Smooth muscle cell (in vitro differentiated cells): ENCODE data around the gene CDKN2B-AS1. TPM values are rescaled to one million over a fixed set of nuclear protein-coding genes. Genes with fewer than 3 reads are reported as not detected.

ENCODE experiments used
- DNase-seq: peaks from one replicate; lab custom pipeline; 2025; ENCODE audit not compliant: unreplicated experiment; lab: John Stamatoyannopoulos, UW
- H2AFZ ChIP-seq: fragments of 200-600 bp; sonication (generic); 2 replicates; pipeline ENCODE4 v1.6.0; 2016; ENCODE audit warnings: antibody characterized with exemption, low read depth, mild to moderate bottlenecking
- H3F3A ChIP-seq: fragments of 200-600 bp; sonication (generic); 2 replicates; pipeline ENCODE4 v1.6.0; 2017; ENCODE audit warnings: antibody characterized with exemption, low read depth
- H3K27ac ChIP-seq: fragments of 200-600 bp; sonication (generic); 2 replicates; pipeline ENCODE4 v1.5.1; 2016; ENCODE audit warnings: low read depth, mild to moderate bottlenecking
- H3K27me3 ChIP-seq: fragments of 200-600 bp; sonication (generic); 2 replicates; pipeline ENCODE4 v1.6.1; 2016; ENCODE audit warnings: low read depth, mild to moderate bottlenecking
- H3K36me3 ChIP-seq: fragments of 200-600 bp; sonication (generic); 2 replicates; pipeline ENCODE4 v1.5.1; 2016; ENCODE audit warnings: low read depth
- H3K4me1 ChIP-seq: fragments of 200-600 bp; sonication (generic); 2 replicates; pipeline ENCODE4 v1.5.1; 2016; ENCODE audit warnings: low read depth
- H3K4me2 ChIP-seq: fragments of 200-600 bp; sonication (generic); 2 replicates; pipeline ENCODE4 v1.6.0; 2016; ENCODE audit warnings: mild to moderate bottlenecking
- H3K4me3 ChIP-seq: fragments of 200-600 bp; sonication (generic); 2 replicates; pipeline ENCODE4 v1.5.1; 2016; ENCODE audit warnings: mild to moderate bottlenecking
- H3K79me2 ChIP-seq: fragments of 200-600 bp; sonication (generic); 2 replicates; pipeline ENCODE4 v1.6.0; 2016; ENCODE audit warnings: low read depth, mild to moderate bottlenecking
- H3K9ac ChIP-seq: fragments of 200-600 bp; sonication (generic); 2 replicates; pipeline ENCODE4 v1.6.0; 2016; ENCODE audit warnings: low read depth
- H3K9me3 ChIP-seq: fragments of 200-600 bp; sonication (generic); replicated peaks from 2 replicates; pipeline ENCODE4 v1.5.1; 2016; ENCODE audit warnings: low read depth
- H4K20me1 ChIP-seq: fragments of 200-600 bp; sonication (generic); 2 replicates; pipeline ENCODE4 v1.6.0; 2016; ENCODE audit warnings: low read depth
- CTCF ChIP-seq: fragments of 200-600 bp; sonication (generic); IDR thresholded peaks from 2 replicates; pipeline ENCODE4 v1.5.1; 2017; ENCODE audit warnings: borderline replicate concordance, mild to moderate bottlenecking, antibody characterized with exemption; ENCODE audit not compliant: insufficient read depth, poor library complexity, severe bottlenecking
- WGBS: methylation state at CpG from one replicate; pipeline ENCODE4 v1.1.7; 2016; ENCODE audit warnings: low lambda C conversion rate; 5-methylcytosine and 5-hydroxymethylcytosine counted together
- polyA plus RNA-seq: library from polyadenylated mRNA; unstranded; fragments of >200 nt; fragmentation: Nextera tagmentation; extraction: Ambion mirVana; gene quantifications from 2 replicates; pipeline ENCODE4 v1.2.1, GENCODE V29; 2016
- total RNA-seq: library from RNA; depleted of rRNA; stranded (reverse); fragments of >200 nt; gene quantifications from 2 replicates; pipeline ENCODE4 v1.2.3, GENCODE V29; 2014

The CDKN2B-AS1 gene
- total and polyA plus RNA-seq, 2 experiments from 2014 or later: 32.7 to 38.5 TPM

- Histone ChIP-seq H3K27me3 (no peaks in the 10 kb centered on the region), H3K4me2 (no peak overlapping the region), H3K79me2 (no peaks in the 10 kb centered on the region), H3K9ac (no peak overlapping the region), H3K4me3 (no peak overlapping the region), H3F3A (no peaks in the 10 kb centered on the region), H3K4me1 (peaks cover 6% of the 10 kb centered on the region), H4K20me1 (no peaks in the 10 kb centered on the region), H2AFZ (peak overlapping the region; percentile 46), H3K27ac (no peak overlapping the region), H3K9me3 (no peaks in the 10 kb centered on the region), H3K36me3 (no peaks in the 10 kb centered on the region)
- no peak for TF ChIP-seq CTCF
- WGBS: 87% methylated on average over 3 of the region's 3 CpGs
- no peak for DNase-seq
These were observed 83.5 kb downstream of the CDKN2B-AS1 start for GRCh38 chr9:22078081-22078480.

GRCh38 chr9:22079873-22080341 lies 85.3 kb downstream of the CDKN2B-AS1 start:
- H3K27me3 ChIP-seq: no peaks in the 10 kb centered on the region
- no peaks in the 10 kb centered on the region for H3K79me2 ChIP-seq
- H2AFZ ChIP-seq: peak overlapping the region; percentile 57
- H3K9ac ChIP-seq: peak overlapping the region; percentile 26
- WGBS: 61% methylated on average over 4 of the region's 4 CpGs
- H3K4me1 ChIP-seq: peaks cover 13% of the 10 kb centered on the region
- H3F3A ChIP-seq: peaks cover 11% of the 10 kb centered on the region
- no peak for TF ChIP-seq CTCF
- peak overlapping the region; percentile 33 for H3K4me2 ChIP-seq
- H3K9me3 ChIP-seq: no peaks in the 10 kb centered on the region
- peak overlapping the region; percentile 64 for H3K27ac ChIP-seq
- H3K36me3 ChIP-seq: no peaks in the 10 kb centered on the region
- DNase-seq: no peak
- no peak overlapping the region for H3K4me3 ChIP-seq
- H4K20me1 ChIP-seq: no peaks in the 10 kb centered on the region

GRCh38 chr9:22084336-22085035 lies 89.9 kb downstream of the CDKN2B-AS1 start:
- peak overlapping the region; percentile 60 for H3K9ac ChIP-seq
- peak overlapping the region; percentile 50 for H3K4me2 ChIP-seq
- H2AFZ ChIP-seq: no peak overlapping the region
- 0% methylated on average over 2 of the region's 2 CpGs for WGBS
- DNase-seq: no peak
- no peaks in the 10 kb centered on the region for H3K79me2 ChIP-seq
- H3K36me3 ChIP-seq: no peaks in the 10 kb centered on the region
- H3K4me1 ChIP-seq: peaks cover 10% of the 10 kb centered on the region
- no peaks in the 10 kb centered on the region for H3K9me3 ChIP-seq
- no peaks in the 10 kb centered on the region for H3K27me3 ChIP-seq
- H3K27ac ChIP-seq: peak overlapping the region; percentile 94
- H3F3A ChIP-seq: peaks cover 11% of the 10 kb centered on the region
- TF ChIP-seq CTCF: no peak
- H3K4me3 ChIP-seq: no peak overlapping the region
- H4K20me1 ChIP-seq: no peaks in the 10 kb centered on the region
